ENCODE measurements around the gene ELP1. TPM values are rescaled to one million over a fixed set of nuclear protein-coding genes. Genes with fewer than 3 reads are reported as not detected.
"Not testable (repeated sequence)": the region's sequence is repeated elsewhere in the genome, so short reads cannot be mapped to it uniquely, and the experiment has no call there.

The ELP1 gene
- total RNA-seq, 1 experiment from 2014 or later = 27.9 TPM

DNA sequence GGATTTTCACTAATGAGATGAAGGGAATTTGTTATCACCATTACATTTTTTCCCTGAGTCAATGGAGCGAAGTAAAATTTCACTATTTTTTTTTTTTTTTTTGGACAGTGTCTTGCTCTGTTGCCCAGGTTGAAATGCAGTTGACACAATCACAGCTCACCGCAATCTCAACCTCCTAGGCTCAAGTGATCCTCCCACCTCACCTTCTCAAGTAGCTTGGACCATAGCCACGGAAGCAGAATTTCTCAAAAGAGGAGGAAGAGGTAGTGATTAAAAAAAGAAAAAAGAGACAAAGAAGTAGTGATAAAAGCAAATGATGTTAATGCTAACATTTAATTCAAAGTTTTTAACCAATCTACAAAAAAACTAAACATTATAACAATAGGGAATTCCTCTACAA is 29.8 kb downstream of the ELP1 start (continued):
- no peak for TF ChIP-seq ZNF396 (CRISPR knock-in tag; IDR thresholded peaks at IDR 0.05; ENCODE audit: borderline replicate concordance)
- no peak for TF ChIP-seq ZNF317 (CRISPR knock-in tag; IDR thresholded peaks at IDR 0.05; ENCODE audit: borderline replicate concordance, low read depth)
- TF ChIP-seq STAT6 (CRISPR knock-in tag; conservative IDR thresholded peaks at IDR 0.05; ENCODE audit: low read depth) = no peak
- TF ChIP-seq, protein P1, sequence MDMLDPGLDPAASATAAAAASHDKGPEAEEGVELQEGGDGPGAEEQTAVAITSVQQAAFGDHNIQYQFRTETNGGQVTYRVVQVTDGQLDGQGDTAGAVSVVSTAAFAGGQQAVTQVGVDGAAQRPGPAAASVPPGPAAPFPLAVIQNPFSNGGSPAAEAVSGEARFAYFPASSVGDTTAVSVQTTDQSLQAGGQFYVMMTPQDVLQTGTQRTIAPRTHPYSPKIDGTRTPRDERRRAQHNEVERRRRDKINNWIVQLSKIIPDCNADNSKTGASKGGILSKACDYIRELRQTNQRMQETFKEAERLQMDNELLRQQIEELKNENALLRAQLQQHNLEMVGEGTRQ (CRISPR knock-in tag; IDR thresholded peaks at IDR 0.05) = no peak
- no peak for TF ChIP-seq NFYB (CRISPR knock-in tag; conservative IDR thresholded peaks at IDR 0.05; ENCODE audit: low read depth)
- no peak for TF ChIP-seq SP1 (CRISPR knock-in tag; conservative IDR thresholded peaks at IDR 0.05)
- no peak for TF ChIP-seq JUN (CRISPR knock-in tag; IDR thresholded peaks at IDR 0.05)
- TF ChIP-seq ATF1 (CRISPR knock-in tag; IDR thresholded peaks at IDR 0.05) = no peak

DNA sequence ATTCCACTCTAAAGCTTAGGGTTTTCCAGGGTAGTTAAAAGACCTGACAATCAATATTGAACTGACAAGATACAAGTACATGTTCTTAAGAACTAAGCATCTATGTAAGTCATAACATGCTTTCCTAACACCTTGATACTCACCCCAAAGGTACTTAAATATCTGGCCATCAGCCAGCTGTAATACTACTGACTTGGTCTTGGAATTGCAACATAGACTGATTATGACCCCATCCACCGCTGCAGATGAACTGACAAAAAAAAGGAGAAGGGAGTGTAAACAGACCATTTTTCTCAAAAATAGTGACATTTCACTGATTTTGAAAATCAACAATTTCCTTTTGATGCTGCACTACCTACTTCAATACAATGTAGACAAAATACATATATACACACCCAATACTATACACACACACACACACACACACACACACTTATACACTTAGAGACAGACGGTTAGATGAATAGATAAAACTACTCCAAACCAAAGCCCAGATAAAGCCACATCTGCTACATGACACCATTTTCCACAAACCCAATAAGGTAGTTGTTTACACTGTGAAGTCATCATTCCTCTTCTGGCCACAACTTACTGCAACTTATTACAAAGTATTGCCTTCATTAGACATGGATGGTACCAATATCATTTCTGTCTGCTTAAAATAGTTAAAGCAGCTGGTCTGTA is 30.4 kb downstream of the ELP1 start:
- TF ChIP-seq RELA (CRISPR knock-in tag; IDR thresholded peaks at IDR 0.05; ENCODE audit: borderline replicate concordance) = no peak
- TF ChIP-seq, protein P2, sequence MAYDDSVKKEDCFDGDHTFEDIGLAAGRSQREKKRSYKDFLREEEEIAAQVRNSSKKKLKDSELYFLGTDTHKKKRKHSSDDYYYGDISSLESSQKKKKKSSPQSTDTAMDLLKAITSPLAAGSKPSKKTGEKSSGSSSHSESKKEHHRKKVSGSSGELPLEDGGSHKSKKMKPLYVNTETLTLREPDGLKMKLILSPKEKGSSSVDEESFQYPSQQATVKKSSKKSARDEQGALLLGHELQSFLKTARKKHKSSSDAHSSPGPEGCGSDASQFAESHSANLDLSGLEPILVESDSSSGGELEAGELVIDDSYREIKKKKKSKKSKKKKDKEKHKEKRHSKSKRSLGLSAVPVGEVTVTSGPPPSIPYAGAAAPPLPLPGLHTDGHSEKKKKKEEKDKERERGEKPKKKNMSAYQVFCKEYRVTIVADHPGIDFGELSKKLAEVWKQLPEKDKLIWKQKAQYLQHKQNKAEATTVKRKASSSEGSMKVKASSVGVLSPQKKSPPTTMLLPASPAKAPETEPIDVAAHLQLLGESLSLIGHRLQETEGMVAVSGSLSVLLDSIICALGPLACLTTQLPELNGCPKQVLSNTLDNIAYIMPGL (CRISPR knock-in tag; IDR thresholded peaks at IDR 0.05) = no peak
- TF ChIP-seq FOXP1 (CRISPR knock-in tag; IDR thresholded peaks at IDR 0.05; ENCODE audit: borderline replicate concordance) = no peak
- POLR2A ChIA-PET = no interaction called here
- H3K27ac Mint-ChIP-seq = no peak overlapping the region
- H3K4me3 Mint-ChIP-seq = no peak overlapping the region
- H3K36me3 Mint-ChIP-seq = peaks cover 59% of the 10 kb centered on the region
- DNase-seq (ENCODE audit: low spot score) = no peak
- no peak for ATAC-seq
- H3K4me1 Mint-ChIP-seq = no peaks in the 10 kb centered on the region
- no peaks in the 10 kb centered on the region for H3K27me3 Mint-ChIP-seq (ENCODE audit: low read depth)
- H3K9me3 Mint-ChIP-seq = no peaks in the 10 kb centered on the region
- CTCF ChIA-PET = no interaction called here

DNA sequence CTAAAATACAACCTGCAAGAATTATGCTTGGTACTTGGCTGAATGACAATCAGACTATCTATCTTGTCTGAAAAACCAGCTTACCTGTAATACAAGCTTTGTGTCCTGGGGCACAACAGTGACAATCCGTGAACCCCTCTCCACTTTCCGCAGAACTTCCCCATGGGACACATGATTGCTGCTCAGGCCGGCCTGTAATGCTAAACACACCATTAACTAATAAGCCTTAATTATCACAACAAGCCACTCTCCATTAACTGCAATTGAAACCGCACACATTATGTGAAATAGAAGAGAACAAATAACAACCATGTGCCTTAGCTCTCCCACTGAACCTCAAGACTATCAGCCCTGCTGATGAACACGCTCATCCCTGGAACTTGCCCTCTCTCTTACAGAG is 33.7 kb downstream of the ELP1 start:
- H3K36me3 Mint-ChIP-seq = peaks cover 73% of the 10 kb centered on the region
- no peak overlapping the region for H3K4me3 Mint-ChIP-seq
- H3K9me3 Mint-ChIP-seq = no peaks in the 10 kb centered on the region
- POLR2A ChIA-PET = no interaction called here
- CTCF ChIA-PET = no interaction called here
- ATAC-seq = no peak
- no peaks in the 10 kb centered on the region for H3K27me3 Mint-ChIP-seq (ENCODE audit: low read depth)
- no peak overlapping the region for H3K27ac Mint-ChIP-seq
- no peak for TF ChIP-seq ATF6 (CRISPR knock-in tag; IDR thresholded peaks at IDR 0.05)
- DNase-seq (ENCODE audit: low spot score) = no peak
- H3K4me1 Mint-ChIP-seq = no peaks in the 10 kb centered on the region

GRCh38 chr9:108899023-108899695 is 34.8 kb downstream of the ELP1 start:
- POLR2A ChIA-PET; H3K9me3 Mint-ChIP-seq; DNase-seq (ENCODE audit: low spot score); H3K27ac Mint-ChIP-seq; H3K4me1 Mint-ChIP-seq; H3K4me3 Mint-ChIP-seq; H3K27me3 Mint-ChIP-seq (ENCODE audit: low read depth); ATAC-seq; CTCF ChIA-PET: not testable (repeated sequence)
- peaks cover 74% of the 10 kb centered on the region for H3K36me3 Mint-ChIP-seq

Measured in WTC11 (cell line).